Stimulated activated CD4-positive, alpha-beta T cell treated with anti-CD3 and anti-CD28 coated beads, Interleukin-15, amount 100 ng/mL, for 24 hours (primary cell): ENCODE measurements around the gene LHPP.

Experiments
- DNase-seq: peaks from one replicate; pipeline ENCODE4 v3.0.0-alpha.2; 2020

The LHPP gene

GRCh38 chr10:124473070-124473469 is 11.4 kb downstream of the LHPP start:
- DNase-seq, result no peak

DNA sequence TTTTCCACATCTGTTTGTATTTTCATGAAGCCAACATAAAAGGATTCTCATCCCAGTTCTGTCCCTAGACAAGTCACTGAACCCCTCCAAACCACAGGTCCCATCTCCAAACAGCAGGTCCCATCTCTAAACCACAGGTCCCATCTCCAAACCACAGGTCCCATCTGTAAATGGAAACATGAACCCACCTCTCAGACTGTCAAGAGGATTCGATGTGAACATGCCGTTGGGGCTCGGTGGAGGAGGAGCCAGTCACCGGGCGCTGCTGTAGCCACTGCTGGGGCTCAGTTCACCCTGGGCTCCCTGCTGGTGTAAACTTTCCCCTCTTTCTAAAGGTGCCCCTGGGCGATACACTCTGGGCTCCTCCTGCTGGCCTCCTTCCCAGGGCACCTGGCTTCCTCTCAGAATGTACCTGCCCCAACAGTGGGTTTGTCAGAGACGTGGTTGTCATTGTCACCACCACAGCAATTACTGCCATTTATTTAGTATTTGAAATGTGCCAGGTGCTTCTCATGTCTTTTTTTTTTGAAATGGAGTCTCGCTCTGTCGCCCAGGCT is 13.0 kb downstream of the LHPP start:
- no peak for DNase-seq

GRCh38 chr10:124476043-124476725 is 14.6 kb downstream of the LHPP start:
- no peak for DNase-seq

GRCh38 chr10:124477614-124478363 is 16.2 kb downstream of the LHPP start:
- no peak for DNase-seq

- no peak for DNase-seq
Observed at GRCh38 chr10:124478515-124478914, 16.9 kb downstream of the LHPP start.

DNA sequence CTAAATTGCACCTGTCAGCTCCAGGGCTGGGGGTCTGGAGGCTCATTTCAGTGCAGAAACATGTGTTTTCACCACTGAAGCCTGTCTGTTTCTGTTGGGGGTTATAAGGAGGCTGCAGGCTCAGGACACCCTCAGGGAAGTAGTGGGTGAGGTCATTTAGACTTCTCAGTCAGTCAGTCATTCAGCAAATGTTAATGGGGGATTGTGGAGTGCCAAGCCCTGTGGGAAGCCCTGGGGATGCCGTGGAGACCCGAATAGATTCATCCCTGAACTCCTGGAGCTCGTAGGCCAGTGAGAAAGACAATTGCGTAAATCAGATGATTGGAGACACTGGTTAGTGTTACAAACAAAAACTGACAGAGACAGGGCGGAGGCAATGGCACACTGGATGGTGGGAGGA is 19.2 kb downstream of the LHPP start:
- no peak for DNase-seq

- no peak for DNase-seq
Observed at GRCh38 chr10:124481717-124482116, 20.1 kb downstream of the LHPP start.

DNA sequence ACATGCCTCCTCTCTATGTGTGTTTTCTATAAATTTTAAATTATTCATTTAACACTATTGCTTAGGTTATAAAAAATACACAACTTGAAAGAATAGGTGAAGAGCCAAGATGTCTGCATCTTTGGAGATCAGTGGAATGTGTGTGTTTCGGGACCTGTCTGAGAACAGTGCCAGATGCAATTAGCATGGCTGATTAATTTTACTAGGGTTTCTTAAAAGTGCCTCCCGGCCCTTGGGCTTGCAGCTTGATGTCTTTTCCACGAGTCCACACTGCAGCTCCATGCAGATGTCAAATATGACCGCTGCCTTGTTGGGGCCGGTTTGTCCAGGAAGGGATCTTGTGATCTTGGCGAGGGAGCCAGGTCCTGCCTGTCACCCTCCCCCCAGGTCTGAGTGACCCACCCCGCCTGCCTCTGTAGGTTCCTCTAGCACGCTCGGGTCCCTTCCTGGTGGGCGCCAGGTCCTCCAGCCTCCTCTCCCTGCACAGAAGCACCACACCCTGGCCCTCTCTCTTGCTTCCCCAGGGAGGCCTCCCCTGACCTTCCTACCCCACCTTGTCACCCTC is 20.7 kb downstream of the LHPP start:
- no peak for DNase-seq

DNA sequence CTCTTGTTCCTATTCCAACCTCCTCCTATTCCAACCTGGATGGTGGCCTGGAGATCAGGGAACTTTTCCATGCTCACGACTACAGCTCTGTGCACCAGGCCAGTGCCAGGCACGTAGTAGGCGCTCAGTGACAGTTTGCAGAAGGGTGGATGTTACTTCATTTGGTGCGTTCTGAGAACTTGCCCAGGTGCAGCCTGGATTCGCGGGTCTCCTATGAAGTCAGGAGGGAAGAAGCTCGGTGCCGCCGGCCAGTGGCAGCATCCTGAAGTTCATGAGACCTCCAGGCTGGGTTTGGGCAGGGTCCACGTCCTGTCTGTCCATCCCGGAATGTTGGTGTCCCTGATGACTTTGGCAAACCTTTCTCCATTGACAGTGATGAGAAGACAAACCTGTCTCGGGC is 21.3 kb downstream of the LHPP start:
- no peak for DNase-seq

DNA sequence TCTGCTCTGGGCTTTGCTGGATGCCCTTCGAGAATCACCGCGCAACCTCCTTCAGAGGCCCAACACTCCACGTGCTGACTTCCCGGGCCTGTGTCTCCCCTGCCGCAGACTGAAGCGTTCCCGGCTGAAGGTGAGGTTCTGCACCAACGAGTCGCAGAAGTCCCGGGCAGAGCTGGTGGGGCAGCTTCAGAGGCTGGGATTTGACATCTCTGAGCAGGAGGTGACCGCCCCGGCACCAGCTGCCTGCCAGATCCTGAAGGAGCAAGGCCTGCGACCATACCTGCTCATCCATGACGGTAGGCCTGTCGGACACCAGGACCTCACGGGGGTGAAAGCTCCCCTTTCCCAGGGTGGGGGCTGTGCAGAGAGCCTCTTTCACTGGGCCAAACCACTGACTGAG is 22.4 kb downstream of the LHPP start:
- DNase-seq, result no peak

GRCh38 chr10:124484661-124485060 is 23.0 kb downstream of the LHPP start:
- DNase-seq, result no peak

DNA sequence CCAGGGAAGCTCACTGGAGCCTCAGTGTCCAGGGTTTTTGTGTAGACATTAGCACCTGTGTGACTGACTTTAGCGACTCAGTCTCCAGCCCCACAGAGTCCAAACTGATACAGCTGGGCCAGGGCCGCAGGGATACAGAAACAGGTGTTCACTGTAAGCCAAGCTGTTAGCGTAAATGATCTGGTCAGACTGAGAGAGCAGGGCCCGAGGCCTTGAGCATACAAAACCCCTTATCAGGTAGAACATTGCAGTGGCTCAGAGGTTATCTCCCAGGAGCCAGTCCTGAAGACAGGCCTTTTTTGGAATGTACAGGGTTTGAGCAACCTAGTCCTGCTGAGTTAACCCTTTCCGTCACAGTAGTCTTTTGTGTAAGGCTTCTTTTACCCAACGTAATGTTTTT is 25.0 kb downstream of the LHPP start:
- no peak for DNase-seq

DNA sequence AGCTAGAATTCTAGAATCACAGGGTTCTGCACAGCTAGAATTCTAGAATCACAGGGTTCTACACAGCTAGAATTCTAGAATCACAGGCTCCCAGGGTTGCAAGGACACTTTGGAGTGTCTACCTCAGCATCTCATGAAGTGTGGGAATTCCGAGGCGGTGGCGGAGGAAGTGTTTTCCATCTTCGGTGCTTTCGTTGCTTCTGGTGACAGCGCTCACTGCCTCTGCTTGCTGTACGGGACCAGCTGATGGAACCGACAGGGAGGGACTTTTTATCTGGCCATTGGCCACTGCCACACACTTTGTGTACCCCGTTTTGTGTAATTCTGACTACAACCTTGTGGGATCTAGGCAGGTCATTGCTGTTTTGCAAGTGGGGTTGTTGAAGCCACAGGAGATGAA is 29.5 kb downstream of the LHPP start:
- DNase-seq, result no peak

DNA sequence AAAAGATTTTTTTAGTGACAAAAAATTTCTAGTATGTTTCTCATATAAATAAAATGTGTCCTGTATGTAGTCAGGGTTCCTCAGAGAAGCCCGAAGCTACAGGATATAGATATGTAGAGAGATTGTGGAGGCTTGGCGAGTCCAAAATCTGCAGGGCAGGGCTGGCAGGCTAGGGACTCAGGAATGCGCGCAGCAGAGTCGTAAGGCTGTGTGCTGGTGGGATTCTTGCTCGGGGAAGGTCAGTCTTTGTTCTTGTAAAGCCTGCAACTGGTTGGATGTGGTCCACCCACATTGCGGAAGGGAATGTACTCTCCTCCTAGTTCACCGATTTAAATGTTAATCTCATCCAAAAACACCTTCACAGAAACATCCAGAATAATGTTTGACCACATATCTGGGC is 30.6 kb downstream of the LHPP start:
- DNase-seq, result no peak

DNA sequence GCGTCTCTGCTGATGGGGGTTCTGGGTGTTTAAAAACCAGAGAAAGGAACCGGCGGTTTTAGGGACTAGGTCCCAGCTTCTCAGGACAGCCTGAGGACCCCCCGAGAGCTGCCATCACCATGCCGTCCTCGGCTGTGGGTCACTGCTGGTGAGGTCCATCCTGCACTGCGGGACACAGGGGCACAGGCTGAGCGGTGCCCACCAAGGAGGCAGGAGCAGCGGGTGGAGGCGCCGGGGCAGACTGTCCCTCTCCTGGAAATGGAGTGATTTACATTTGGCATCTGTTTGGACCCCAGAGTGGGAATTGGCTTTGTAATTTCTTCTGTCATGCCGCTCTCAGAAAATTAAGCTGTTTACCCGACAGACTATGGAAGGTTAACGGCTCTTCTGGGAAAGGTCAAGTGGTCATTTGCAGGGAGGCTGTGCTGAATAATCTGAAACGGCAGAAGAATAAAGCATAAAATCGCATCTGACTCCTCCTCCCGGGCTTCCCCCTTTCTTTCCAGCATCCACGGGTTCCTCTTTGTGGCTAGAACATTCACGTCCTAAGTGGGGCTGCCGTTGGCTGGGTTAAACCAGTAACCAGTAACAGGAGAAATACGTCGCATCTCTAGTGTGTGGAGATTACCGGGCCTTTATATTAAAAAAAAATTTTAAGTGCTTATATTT is 31.7 kb downstream of the LHPP start:
- DNase-seq, result no peak

- peak; percentile 28 for DNase-seq
Observed at GRCh38 chr10:124494046-124494807, 32.6 kb downstream of the LHPP start.

- no peak for DNase-seq
Observed at GRCh38 chr10:124495162-124495561, 33.5 kb downstream of the LHPP start.

DNA sequence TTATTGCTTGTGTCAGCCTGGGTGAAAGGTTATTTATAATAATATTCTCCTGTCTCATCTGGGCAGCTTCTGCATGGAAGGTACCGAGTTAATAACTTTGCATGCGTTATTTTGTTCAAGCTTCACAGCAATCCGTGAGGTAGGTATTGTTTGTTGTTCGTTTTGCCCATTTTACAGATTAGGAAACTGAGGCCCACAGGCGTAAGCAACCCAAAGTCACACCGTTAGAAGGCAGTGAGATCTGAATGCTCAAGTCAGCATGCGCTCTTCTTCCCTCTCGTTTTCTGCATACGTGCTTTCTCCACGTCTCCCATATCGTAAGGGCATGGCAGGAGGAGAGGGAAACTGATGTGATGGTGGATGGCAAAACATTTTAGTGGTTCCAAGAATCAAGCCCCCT is 34.1 kb downstream of the LHPP start:
- no peak for DNase-seq

DNA sequence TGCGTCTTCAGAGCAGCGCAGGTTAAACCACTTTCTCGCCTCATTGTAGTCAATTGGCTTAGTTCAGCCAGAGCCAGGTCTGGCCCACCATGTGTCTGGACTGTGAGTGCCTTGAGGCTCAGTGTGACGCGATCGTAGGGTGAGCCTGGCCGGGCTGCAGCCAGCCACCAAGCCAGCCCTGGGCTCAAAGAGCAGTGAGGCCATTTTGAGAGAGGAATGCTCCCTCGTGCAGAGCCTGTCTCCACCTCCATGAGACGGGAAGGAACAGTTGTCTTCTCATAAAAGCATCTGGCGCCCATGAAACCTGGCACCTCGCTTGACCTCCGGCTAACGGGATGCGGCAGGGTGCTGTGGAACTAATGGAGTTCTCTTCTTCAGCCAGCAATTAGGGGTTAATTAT is 34.5 kb downstream of the LHPP start:
- DNase-seq, result no peak

- DNase-seq, result no peak
Observed at GRCh38 chr10:124496620-124497019, 35.0 kb downstream of the LHPP start.

- no peak for DNase-seq
Observed at GRCh38 chr10:124497196-124497881, 35.7 kb downstream of the LHPP start.

- DNase-seq, result no peak
Observed at GRCh38 chr10:124498056-124498455, 36.4 kb downstream of the LHPP start.
